ENCODE measurements around the gene PTS.

GRCh38 chr11:112178936-112179335 is 47.3 kb upstream of the PTS start:
- TF ChIP-seq CTCF (IDR thresholded peaks at IDR 0.05) (no peak), POLR2A (IDR thresholded peaks at IDR 0.05) (no peak)

All from esophagus squamous epithelium (tissue), 4 donors.